Astrocyte (in vitro differentiated cells and primary cell): ENCODE results near the gene HS6ST1. TPM values are rescaled to one million over a fixed set of nuclear protein-coding genes. Genes with fewer than 3 reads are reported as not detected.
"Not testable (repeated sequence)": the region's sequence is repeated elsewhere in the genome, so short reads cannot be mapped to it uniquely, and the experiment has no call there.

Source experiments
- DNase-seq: peaks from one replicate; pipeline ENCODE4 v3.0.0-alpha.2; 2010; ENCODE audit warnings: low read depth
- FAIRE-seq: peaks from 2 replicates; lab custom pipeline; 2011; peaks lifted over from hg19 to GRCh38; lab: Jason Lieb, UNC
- H2AFZ ChIP-seq: 2 replicates; pipeline ENCODE4 v1.6.0; 2012; ENCODE audit warnings: low read depth, low read length, inconsistent platforms
- H3K27ac ChIP-seq: 2 replicates; pipeline ENCODE4 v1.5.1; 2011; ENCODE audit warnings: low read depth, low read length, inconsistent platforms
- H3K27me3 ChIP-seq: 2 replicates; pipeline ENCODE4 v1.6.0; 2011; ENCODE audit warnings: low read length, inconsistent platforms; ENCODE audit not compliant: insufficient read depth
- H3K36me3 ChIP-seq: 2 replicates; pipeline ENCODE4 v1.5.1; 2011; ENCODE audit warnings: low read length, inconsistent platforms; ENCODE audit not compliant: insufficient read depth
- H3K4me1 ChIP-seq: 2 replicates; pipeline ENCODE4 v1.5.1; 2011; ENCODE audit warnings: low read length, inconsistent platforms; ENCODE audit not compliant: insufficient read depth
- H3K4me2 ChIP-seq: 2 replicates; pipeline ENCODE4 v1.6.0; 2012; ENCODE audit warnings: low read length, inconsistent platforms
- H3K4me3 ChIP-seq: 2 replicates; pipeline ENCODE4 v1.5.1; 2011; ENCODE audit warnings: low read depth, mild to moderate bottlenecking, low read length, inconsistent platforms; ENCODE audit not compliant: insufficient read depth
- H3K79me2 ChIP-seq: 2 replicates; pipeline ENCODE4 v1.6.0; 2012; ENCODE audit warnings: mild to moderate bottlenecking, low read length, inconsistent platforms; ENCODE audit not compliant: insufficient read depth
- H3K9ac ChIP-seq: 2 replicates; pipeline ENCODE4 v1.6.0; 2012; ENCODE audit warnings: mild to moderate bottlenecking, low read length, inconsistent platforms
- H3K9me3 ChIP-seq: 2 replicates; pipeline ENCODE4 v1.5.1; 2012; ENCODE audit warnings: low read depth, mild to moderate bottlenecking, low read length, inconsistent platforms; ENCODE audit not compliant: insufficient read depth
- H4K20me1 ChIP-seq: 2 replicates; pipeline ENCODE4 v1.6.0; 2012; ENCODE audit warnings: low read length, inconsistent platforms; ENCODE audit not compliant: insufficient read depth
- H3K27ac Mint-ChIP-seq: one replicate; pipeline ENCODE4 v1.8.0; 2021; ENCODE audit warnings: mild to moderate bottlenecking, mixed read lengths; ENCODE audit not compliant: unreplicated experiment
- H3K27me3 Mint-ChIP-seq: one replicate; pipeline ENCODE4 v1.8.0; 2021; ENCODE audit warnings: low read depth, mixed read lengths; ENCODE audit not compliant: unreplicated experiment
- H3K36me3 Mint-ChIP-seq: one replicate; pipeline ENCODE4 v1.8.0; 2021; ENCODE audit warnings: low read depth, mixed read lengths; ENCODE audit not compliant: unreplicated experiment
- H3K4me1 Mint-ChIP-seq: one replicate; pipeline ENCODE4 v1.8.0; 2021; ENCODE audit warnings: low read depth, mixed read lengths; ENCODE audit not compliant: unreplicated experiment
- H3K4me3 Mint-ChIP-seq: one replicate; pipeline ENCODE4 v1.8.0; 2021; ENCODE audit warnings: mild to moderate bottlenecking, moderate library complexity, mixed read lengths; ENCODE audit not compliant: unreplicated experiment
- H3K9me3 Mint-ChIP-seq: one replicate; pipeline ENCODE4 v1.8.0; 2021; ENCODE audit warnings: mild to moderate bottlenecking, mixed read lengths; ENCODE audit not compliant: unreplicated experiment
- CTCF ChIP-seq: IDR thresholded peaks from 2 replicates; pipeline ENCODE4 v1.5.1; 2011; ENCODE audit warnings: low read depth, mild to moderate bottlenecking, inconsistent platforms, low read length, moderate library complexity; ENCODE audit not compliant: insufficient read depth
- EZH2 ChIP-seq: IDR thresholded peaks from 2 replicates; pipeline ENCODE4 v1.6.1; 2012; ENCODE audit warnings: mild to moderate bottlenecking, low read length, inconsistent platforms; ENCODE audit not compliant: insufficient read depth
- total RNA-seq: library from RNA; stranded (reverse); gene quantifications from 2 replicates; pipeline ENCODE4 v1.2.1, GENCODE V29; 2021

HS6ST1 gene
- total RNA-seq, 1 donor from 2014 or later, result 20.5 TPM

- not testable (repeated sequence) for H3K27ac Mint-ChIP-seq, H3K9me3 ChIP-seq, H3K27me3 Mint-ChIP-seq, H3K9ac ChIP-seq, H3K4me1 ChIP-seq, H3K4me3 Mint-ChIP-seq, H3K9me3 Mint-ChIP-seq, H3K4me3 ChIP-seq, H3K27me3 ChIP-seq, H3K36me3 ChIP-seq, H3K4me1 Mint-ChIP-seq, H3K4me2 ChIP-seq, FAIRE-seq, H2AFZ ChIP-seq, H3K36me3 Mint-ChIP-seq, DNase-seq, H3K79me2 ChIP-seq, H3K27ac ChIP-seq
- H4K20me1 ChIP-seq, result peaks cover 23% of the 10 kb centered on the region
Measured at GRCh38 chr2:128266463-128266862, 52.2 kb downstream of the HS6ST1 start.

- not testable (repeated sequence) for H3K4me1 ChIP-seq, H3K9ac ChIP-seq, DNase-seq, H3K27ac ChIP-seq, H3K79me2 ChIP-seq, H3K4me1 Mint-ChIP-seq, H3K27ac Mint-ChIP-seq, H3K9me3 Mint-ChIP-seq, H3K36me3 Mint-ChIP-seq, H3K4me2 ChIP-seq, H3K4me3 ChIP-seq, H3K9me3 ChIP-seq, H3K4me3 Mint-ChIP-seq, H3K27me3 ChIP-seq, H2AFZ ChIP-seq, H3K36me3 ChIP-seq, FAIRE-seq, H3K27me3 Mint-ChIP-seq
- peaks cover 14% of the 10 kb centered on the region for H4K20me1 ChIP-seq
Measured at GRCh38 chr2:128265608-128265993, 53.1 kb downstream of the HS6ST1 start.

- Histone ChIP-seq H4K20me1 (peaks cover 8% of the 10 kb centered on the region), H3K4me3 (no peak overlapping the region), H3K9ac (no peak overlapping the region), H3K79me2 (peaks cover 2% of the 10 kb centered on the region), H2AFZ (no peak overlapping the region), H3K36me3 (no peaks in the 10 kb centered on the region), H3K9me3 (no peaks in the 10 kb centered on the region), H3K27ac (no peak overlapping the region), H3K4me2 (no peak overlapping the region), H3K4me1 (peaks cover 10% of the 10 kb centered on the region), H3K27me3 (no peaks in the 10 kb centered on the region)
- TF ChIP-seq CTCF (no peak), EZH2 (no peak)
- H3K9me3 Mint-ChIP-seq, result no peaks in the 10 kb centered on the region
- H3K4me1 Mint-ChIP-seq, result peaks cover 7% of the 10 kb centered on the region
- FAIRE-seq, result no peak
- no peaks in the 10 kb centered on the region for H3K36me3 Mint-ChIP-seq
- no peak overlapping the region for H3K27ac Mint-ChIP-seq
- no peaks in the 10 kb centered on the region for H3K27me3 Mint-ChIP-seq
- no peak overlapping the region for H3K4me3 Mint-ChIP-seq
- no peak for DNase-seq
Measured at GRCh38 chr2:128264881-128265607, 53.6 kb downstream of the HS6ST1 start.
